Measurements from ENCODE around the gene MGRN1.

- TF ChIP-seq EZH2 (IDR thresholded peaks at IDR 0.05) (no peak), POLR2AphosphoS5 (IDR thresholded peaks at IDR 0.05; ENCODE audit: borderline replicate concordance, low read depth, low read length) (no peak)
Measured at GRCh38 chr16:4673387-4674046, 48.9 kb downstream of the MGRN1 start.
